Retinal pigment epithelial cell (primary cell): ENCODE results near the gene RAB3GAP1.

Experiments used
- DNase-seq: peaks from one replicate; pipeline ENCODE4 v3.0.0-alpha.2; 2010; ENCODE audit warnings: low read depth
- H3K4me3 ChIP-seq: 2 replicates; pipeline ENCODE4 v1.5.1; 2011; ENCODE audit warnings: mild to moderate bottlenecking, low read length, control low read depth, moderate library complexity
- TF ChIP-seq, protein P1 (sequence below): conservative IDR thresholded peaks from 2 replicates; pipeline ENCODE4 v1.5.1; 2011; ENCODE audit warnings: low read depth, low read length, control low read depth, inconsistent platforms

RAB3GAP1 gene

DNA sequence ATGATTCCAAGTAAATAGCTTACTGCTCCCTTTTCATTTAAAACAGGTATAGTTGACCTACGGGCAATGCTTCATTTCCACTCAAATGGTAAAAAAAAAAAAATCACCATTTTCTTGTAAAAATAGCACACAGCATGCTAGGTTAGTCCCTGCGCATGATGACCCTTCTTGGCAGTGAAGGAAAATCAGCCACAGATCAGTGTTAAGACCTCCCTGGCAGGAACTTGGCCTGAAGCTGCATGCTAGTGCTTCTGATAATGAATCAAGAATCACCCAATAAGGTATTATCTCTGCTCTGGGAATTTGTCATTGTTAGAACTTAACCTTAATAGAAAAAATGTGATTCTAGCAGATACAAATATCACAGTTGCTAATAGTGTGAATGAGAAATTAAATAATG lies 166.3 kb downstream of the RAB3GAP1 start:
- TF ChIP-seq, protein P1, sequence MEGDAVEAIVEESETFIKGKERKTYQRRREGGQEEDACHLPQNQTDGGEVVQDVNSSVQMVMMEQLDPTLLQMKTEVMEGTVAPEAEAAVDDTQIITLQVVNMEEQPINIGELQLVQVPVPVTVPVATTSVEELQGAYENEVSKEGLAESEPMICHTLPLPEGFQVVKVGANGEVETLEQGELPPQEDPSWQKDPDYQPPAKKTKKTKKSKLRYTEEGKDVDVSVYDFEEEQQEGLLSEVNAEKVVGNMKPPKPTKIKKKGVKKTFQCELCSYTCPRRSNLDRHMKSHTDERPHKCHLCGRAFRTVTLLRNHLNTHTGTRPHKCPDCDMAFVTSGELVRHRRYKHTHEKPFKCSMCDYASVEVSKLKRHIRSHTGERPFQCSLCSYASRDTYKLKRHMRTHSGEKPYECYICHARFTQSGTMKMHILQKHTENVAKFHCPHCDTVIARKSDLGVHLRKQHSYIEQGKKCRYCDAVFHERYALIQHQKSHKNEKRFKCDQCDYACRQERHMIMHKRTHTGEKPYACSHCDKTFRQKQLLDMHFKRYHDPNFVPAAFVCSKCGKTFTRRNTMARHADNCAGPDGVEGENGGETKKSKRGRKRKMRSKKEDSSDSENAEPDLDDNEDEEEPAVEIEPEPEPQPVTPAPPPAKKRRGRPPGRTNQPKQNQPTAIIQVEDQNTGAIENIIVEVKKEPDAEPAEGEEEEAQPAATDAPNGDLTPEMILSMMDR = no peak

DNA sequence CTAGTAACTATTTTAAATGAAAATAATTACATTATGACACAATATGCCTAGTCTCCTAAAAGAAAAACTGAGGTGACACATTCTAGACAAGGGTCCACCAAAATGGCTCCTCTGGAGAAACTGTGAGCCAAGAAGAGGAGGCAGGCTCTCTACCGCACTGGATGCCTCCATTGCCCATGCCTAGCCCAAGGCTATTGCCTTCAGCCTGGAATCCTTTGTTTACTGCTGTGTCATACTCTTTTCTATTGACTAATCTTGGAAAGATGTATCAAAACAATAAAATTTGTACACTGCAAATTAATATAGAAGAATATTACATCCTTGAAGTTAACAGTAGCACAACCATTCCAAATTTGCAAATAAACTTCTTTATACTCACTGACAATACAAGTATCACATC lies 167.1 kb downstream of the RAB3GAP1 start:
- no peak for DNase-seq
- H3K4me3 ChIP-seq = no peak overlapping the region
- TF ChIP-seq, protein P1 = no peak

More for the DNA sequence above, 166.3 kb downstream of the RAB3GAP1 start:
- no peak overlapping the region for H3K4me3 ChIP-seq
- no peak for DNase-seq
